Measurements from ENCODE around the gene FAM234B.
"Not testable (repeated sequence)": the region's sequence is repeated elsewhere in the genome, so short reads cannot be mapped to it uniquely, and the experiment has no call there.

Gene FAM234B

GRCh38 chr12:13022851-13023271 lies 21.3 kb upstream of the FAM234B start:
- DNase-seq (ENCODE audit: low spot score), result no peak

- DNase-seq (ENCODE audit: low spot score), result no peak
Observed at GRCh38 chr12:13023811-13024530, 20.2 kb upstream of the FAM234B start.

- DNase-seq (ENCODE audit: low spot score), result no peak
Observed at GRCh38 chr12:13024531-13024916, 19.7 kb upstream of the FAM234B start.

- DNase-seq (ENCODE audit: low spot score), result no peak
Observed at GRCh38 chr12:13026286-13026685, 17.9 kb upstream of the FAM234B start.

GRCh38 chr12:13027032-13027431 lies 17.1 kb upstream of the FAM234B start:
- DNase-seq (ENCODE audit: low spot score), result no peak

- no peak for DNase-seq (ENCODE audit: low spot score)
Observed at GRCh38 chr12:13027508-13027907, 16.7 kb upstream of the FAM234B start.

DNA sequence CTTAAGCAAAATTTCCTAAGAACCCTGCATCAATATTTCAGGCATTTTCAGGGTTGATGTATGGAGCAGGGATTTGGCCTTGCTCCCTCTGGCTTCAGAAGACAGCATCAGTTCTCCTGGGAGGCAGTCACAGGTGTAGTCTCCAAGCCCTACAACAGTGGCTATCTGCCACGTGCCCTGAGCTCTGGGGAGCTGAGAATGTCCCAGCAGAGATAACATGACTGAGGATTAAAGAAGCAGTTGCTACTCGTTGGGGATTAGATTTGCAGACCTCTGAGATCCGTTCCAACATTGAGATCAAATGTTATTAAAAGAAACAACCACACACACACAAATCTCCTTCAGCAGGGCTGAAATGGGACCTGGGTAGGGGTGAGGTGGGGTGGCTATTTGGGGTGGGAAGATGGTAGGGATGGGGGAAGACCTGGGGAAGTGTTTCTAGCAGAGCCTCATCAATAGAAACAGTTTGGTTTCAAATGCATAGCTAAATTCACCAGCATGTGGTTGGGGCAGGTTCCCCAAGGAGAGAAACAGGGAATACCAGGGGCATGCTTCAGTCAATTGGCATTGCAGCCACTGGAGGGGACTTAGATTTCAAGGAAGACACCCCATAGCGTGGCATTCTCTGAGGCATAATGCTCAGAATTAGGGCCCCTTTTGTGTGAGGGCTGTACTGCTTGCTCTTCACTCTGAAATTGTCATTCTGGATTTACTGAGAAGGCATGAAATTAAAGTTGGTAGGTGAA lies 15.2 kb upstream of the FAM234B start:
- DNase-seq (ENCODE audit: low spot score), result no peak

GRCh38 chr12:13030541-13031291 lies 13.5 kb upstream of the FAM234B start:
- no peak for DNase-seq (ENCODE audit: low spot score)

DNA sequence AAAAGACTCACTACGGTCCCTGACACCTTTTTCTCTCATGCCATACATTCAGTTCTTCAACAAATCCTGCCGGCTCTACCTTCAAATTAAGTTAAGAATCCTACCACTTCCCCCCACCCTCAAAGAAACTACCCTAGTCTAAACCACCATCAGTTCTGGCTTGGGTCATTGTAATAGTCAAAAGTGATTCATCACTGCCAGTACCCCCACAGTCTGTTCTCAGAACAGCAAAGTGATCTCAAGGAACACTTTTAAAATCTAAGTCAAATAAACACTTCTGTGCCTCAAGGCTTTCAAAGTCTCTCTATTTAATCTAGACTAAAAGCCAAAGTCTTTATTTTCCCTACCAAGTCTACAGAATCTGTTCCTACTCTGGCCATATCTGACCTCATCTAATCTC lies 12.0 kb upstream of the FAM234B start:
- no peak for DNase-seq (ENCODE audit: low spot score)

DNA sequence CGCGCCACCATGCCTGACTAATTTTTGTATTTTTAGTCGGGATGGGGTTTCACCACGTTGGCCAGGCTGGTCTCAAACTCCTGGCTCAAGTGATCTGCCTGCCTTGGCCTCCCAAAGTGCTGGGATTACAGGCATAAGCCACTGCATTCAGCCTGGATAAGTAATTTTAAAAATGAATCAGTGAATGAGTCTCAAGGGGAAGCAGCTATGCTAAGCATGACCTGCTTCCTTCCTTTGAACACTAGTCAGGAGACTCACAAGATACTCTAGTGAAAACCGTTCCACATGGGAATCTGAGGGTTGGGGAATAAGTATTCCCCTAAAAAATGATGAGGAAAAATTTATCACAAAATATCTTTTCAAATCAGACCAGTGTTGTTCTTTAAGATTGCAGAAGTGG lies 10.7 kb upstream of the FAM234B start:
- no peak for DNase-seq (ENCODE audit: low spot score)

DNA sequence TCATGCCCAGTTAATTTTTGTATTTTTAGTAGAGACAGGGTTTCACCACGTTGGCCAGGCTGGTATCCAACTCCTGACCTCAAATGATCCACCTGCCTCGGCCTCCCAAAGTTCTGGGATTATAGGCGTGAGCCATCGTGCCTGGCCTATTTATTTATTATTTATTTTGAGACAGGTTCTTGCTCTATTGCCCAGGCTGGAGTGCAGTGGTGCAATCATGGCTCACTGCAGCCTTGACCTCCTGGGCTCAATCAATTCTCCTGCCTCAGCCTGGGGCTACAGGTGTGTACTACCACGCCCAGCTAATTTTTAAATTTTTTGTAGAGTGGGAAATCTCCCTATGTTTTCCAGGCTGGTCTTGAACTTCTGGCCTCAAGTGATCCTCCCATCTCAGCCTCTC lies 8.8 kb upstream of the FAM234B start:
- DNase-seq (ENCODE audit: low spot score), result not testable (repeated sequence)

DNA sequence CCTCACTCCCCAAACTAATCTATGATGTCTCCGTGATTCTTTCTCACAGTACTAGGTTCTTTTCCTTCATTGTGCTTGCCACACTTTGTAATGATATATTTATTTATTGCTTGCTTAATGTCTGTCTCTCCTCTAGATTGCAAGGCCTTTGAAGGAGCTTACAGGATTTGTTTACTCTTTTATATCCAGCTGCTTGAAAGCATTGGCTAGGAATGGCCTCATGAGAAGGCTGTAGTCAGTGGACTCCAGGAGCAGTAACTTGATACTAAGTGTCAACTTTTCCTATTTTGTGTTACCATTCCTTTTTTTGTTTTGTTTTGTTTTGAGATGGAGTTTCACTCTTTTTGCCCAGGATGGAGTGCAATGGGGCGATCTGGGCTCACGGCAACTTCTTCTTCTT lies 7.3 kb upstream of the FAM234B start:
- DNase-seq (ENCODE audit: low spot score), result no peak

GRCh38 chr12:13038491-13039161 lies 5.6 kb upstream of the FAM234B start:
- DNase-seq (ENCODE audit: low spot score), result no peak

GRCh38 chr12:13039328-13039956 lies 4.7 kb upstream of the FAM234B start:
- DNase-seq (ENCODE audit: low spot score), result no peak

GRCh38 chr12:13041224-13041623 lies 3.0 kb upstream of the FAM234B start:
- DNase-seq (ENCODE audit: low spot score), result no peak

- DNase-seq (ENCODE audit: low spot score), result no peak
Observed at GRCh38 chr12:13042666-13043230, 1.4 kb upstream of the FAM234B start.

DNA sequence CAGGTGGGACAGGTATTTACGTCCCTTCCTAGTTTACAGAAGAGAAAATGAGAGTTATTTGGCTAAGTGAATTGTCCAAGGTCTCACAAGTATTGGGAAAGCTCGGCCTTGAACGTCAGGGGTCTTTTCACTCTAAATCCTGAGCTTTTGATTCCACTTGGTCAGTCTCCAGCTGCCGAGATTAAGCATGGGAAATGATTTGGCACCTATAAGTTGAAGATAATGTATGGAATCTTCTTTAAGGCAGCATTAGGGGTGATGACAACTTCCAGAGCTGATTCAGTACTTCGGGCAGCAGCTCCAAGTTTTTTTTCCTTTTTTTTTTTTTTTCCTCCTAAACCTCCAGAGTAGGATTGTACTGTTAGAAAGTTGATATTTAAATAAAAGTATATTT lies 722 bp downstream of the FAM234B start:
- no peak for DNase-seq (ENCODE audit: low spot score)

DNA sequence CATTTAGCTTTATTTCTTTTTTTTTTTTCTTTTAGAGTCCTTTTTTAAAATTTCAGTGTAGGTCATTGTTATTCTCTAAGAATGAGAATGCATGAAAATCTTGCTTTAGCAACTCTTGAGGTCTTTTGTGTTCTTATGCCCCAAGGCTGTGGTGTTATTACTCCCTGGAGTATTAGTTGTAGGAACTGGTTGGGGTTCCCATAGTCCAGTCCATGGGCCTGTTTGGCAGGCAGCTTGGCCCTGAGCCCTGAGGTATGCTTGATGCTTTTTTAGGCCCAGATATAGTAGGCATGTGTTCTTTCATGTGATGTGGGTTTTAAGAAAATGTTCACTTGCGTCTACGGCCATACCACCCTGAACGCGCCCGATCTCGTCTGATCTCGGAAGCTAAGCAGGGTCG lies 1.6 kb downstream of the FAM234B start:
- DNase-seq (ENCODE audit: low spot score), result no peak

DNA sequence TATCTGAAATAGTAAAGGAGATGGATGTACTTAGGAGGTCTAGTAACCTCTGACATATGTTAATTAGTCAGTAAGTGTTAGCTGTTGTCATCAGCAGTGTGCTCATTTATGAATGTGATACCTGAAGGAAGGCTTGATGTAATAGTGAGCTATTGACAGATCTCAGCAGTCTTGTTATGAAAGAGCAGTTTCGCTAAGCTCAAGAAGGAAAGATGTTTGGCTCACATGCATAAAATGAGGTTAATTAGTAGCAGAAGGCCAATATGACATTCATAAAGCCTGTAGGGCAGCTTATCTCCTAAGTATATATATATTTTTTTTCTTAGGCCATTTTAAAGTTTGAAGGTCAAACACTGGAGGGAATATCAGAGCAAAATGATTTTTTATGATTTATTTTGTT lies 2.8 kb downstream of the FAM234B start:
- no peak for DNase-seq (ENCODE audit: low spot score)

DNA sequence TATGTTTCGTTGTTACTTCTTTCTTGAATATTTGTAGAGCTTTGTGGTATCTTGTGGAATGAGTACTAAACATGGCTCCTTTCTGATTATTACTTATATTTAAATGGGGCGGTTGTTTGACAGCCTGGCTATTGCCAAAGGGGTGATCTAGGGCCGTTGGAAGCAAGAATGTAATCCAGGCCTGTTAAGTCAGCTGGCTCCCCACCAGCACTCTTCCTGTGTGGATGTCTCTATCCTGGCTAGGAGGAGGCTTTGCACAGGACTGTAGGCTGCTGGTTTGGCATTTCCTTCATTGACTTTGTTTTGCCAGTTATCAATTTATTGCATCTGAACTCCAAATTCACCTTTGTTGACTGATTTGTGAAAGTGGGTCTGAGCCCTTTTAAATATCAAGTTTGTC lies 5.6 kb downstream of the FAM234B start:
- no peak for DNase-seq (ENCODE audit: low spot score)

DNA sequence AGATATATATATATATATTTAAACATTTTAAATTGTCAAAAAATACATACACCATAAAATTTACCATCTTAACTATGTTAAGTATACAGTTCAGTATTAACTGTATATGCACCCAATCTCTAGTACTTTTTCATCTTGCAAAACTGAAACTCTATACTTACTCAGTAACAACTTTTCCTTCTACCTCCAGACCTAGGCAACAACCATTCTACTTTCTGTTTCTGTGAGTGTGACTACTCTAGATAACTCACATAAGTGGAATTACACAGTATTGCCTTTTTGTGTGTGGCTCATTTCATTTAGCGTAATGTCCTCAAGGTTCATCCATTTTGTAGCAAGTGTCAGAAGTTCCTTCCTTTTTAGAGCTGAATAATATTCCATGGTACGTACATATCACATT lies 8.2 kb downstream of the FAM234B start:
- no peak for DNase-seq (ENCODE audit: low spot score)
